Mucosa of descending colon (tissue), 3 donors: ENCODE measurements around the gene TEX44. TPM values are rescaled to one million over a fixed set of nuclear protein-coding genes. Genes with fewer than 3 reads are reported as not detected.

Experiments
- ATAC-seq: fragments of 200-7000 bp; cut with Tn5 transposase; one replicate; pipeline ENCODE4 v1.9.1; 2020; ENCODE audit warnings: mild to moderate bottlenecking, moderate library complexity
- DNase-seq, 3 donors: peaks; one replicate each; pipeline ENCODE4 v3.0.0-alpha.2; 2020
- H3K36me3 ChIP-seq: fragments of 200-600 bp; one replicate; pipeline ENCODE4 v1.8.0; 2021; ENCODE audit warnings: low read depth, mild to moderate bottlenecking
- H3K4me1 ChIP-seq: fragments of 200-600 bp; one replicate; pipeline ENCODE4 v1.8.0; 2021; ENCODE audit warnings: low read depth, mild to moderate bottlenecking
- H3K4me3 ChIP-seq: fragments of 200-600 bp; one replicate; pipeline ENCODE4 v1.8.0; 2021; ENCODE audit warnings: mild to moderate bottlenecking
- H3K9me3 ChIP-seq: fragments of 200-600 bp; one replicate; pipeline ENCODE4 v1.8.0; 2021; ENCODE audit warnings: mild to moderate bottlenecking
- CTCF ChIP-seq: fragments of 200-600 bp; IDR thresholded peaks from one replicate; pipeline ENCODE4 v1.8.0; 2022; ENCODE audit warnings: antibody characterized with exemption, mild to moderate bottlenecking
- intact Hi-C, 2 donors: fragments of 100-400 bp; cut with DNase I in 1 of 2; cut with micrococcal nuclease in 1 of 2; formaldehyde crosslinking; loops; one replicate each; pipeline versions ENCODE4 v1.11.0 to v1.11.1; 2022; cut with DNase I, micrococcal nuclease
- total RNA-seq, 3 donors: library from RNA; stranded (reverse); fragmentation: NEBNext Ultra II Directional in 2 of 3; extraction: Animal tissue kit (Norgen Biotek cat#: 25700) in 2 of 3; gene quantifications; one replicate each; pipeline versions ENCODE4 v1.2.1 to v1.2.4, GENCODE V29; 2021 to 2023
- donor health status: DM: no; HTN: no; CAD: no; lungs with moderate emphysema.
- donor health status: DM: no; HTN: no; CAD: no.
- donor health status: DM: no; HTN: yes; CAD: no.

Gene TEX44
- total RNA-seq, 3 donors from 2014 or later, result not detected

- no peaks in the 10 kb centered on the region for H3K36me3 ChIP-seq
- no peak overlapping the region for H3K4me3 ChIP-seq
- intact Hi-C loops, result no loop called here
- no peak for ATAC-seq
- no peak for DNase-seq
- no peaks in the 10 kb centered on the region for H3K9me3 ChIP-seq
- TF ChIP-seq CTCF, result no peak
- H3K4me1 ChIP-seq, result peaks cover 6% of the 10 kb centered on the region
Observed at GRCh38 chr2:231600619-231601355, 8.1 kb downstream of the TEX44 start.

GRCh38 chr2:231601356-231602229 lies 8.9 kb downstream of the TEX44 start:
- intact Hi-C loops, result no loop called here
- H3K4me3 ChIP-seq, result no peak overlapping the region
- peak; percentile 80 for TF ChIP-seq CTCF
- no peaks in the 10 kb centered on the region for H3K36me3 ChIP-seq
- ATAC-seq, result peak; percentile 50
- H3K9me3 ChIP-seq, result no peaks in the 10 kb centered on the region
- peaks cover 6% of the 10 kb centered on the region for H3K4me1 ChIP-seq
- DNase-seq, result peak; percentile 85 to 96 (median 88)

GRCh38 chr2:231602859-231603467 lies 10.3 kb downstream of the TEX44 start:
- TF ChIP-seq CTCF, result no peak
- Histone ChIP-seq H3K4me3 (no peak overlapping the region), H3K9me3 (no peaks in the 10 kb centered on the region), H3K4me1 (peaks cover 6% of the 10 kb centered on the region), H3K36me3 (no peaks in the 10 kb centered on the region)
- DNase-seq (no peak), ATAC-seq (no peak)
- intact Hi-C loops, result no loop called here

- ATAC-seq (no peak), DNase-seq (peak in 1 of 3 donors; percentile 67)
- H3K4me3 ChIP-seq, result peak overlapping the region; percentile 28
- H3K4me1 ChIP-seq, result peaks cover 6% of the 10 kb centered on the region
- intact Hi-C loops, result no loop called here
- no peaks in the 10 kb centered on the region for H3K9me3 ChIP-seq
- no peaks in the 10 kb centered on the region for H3K36me3 ChIP-seq
- TF ChIP-seq CTCF, result no peak
Observed at GRCh38 chr2:231604101-231604684, 11.5 kb downstream of the TEX44 start.
